T-helper 1 cell (primary cell): ENCODE measurements around the gene STARD3.

Source experiments
- DNase-seq, 5 donors: peaks; one replicate each; pipeline ENCODE4 v3.0.0-alpha.2; 2012 to 2020

The STARD3 gene

DNA sequence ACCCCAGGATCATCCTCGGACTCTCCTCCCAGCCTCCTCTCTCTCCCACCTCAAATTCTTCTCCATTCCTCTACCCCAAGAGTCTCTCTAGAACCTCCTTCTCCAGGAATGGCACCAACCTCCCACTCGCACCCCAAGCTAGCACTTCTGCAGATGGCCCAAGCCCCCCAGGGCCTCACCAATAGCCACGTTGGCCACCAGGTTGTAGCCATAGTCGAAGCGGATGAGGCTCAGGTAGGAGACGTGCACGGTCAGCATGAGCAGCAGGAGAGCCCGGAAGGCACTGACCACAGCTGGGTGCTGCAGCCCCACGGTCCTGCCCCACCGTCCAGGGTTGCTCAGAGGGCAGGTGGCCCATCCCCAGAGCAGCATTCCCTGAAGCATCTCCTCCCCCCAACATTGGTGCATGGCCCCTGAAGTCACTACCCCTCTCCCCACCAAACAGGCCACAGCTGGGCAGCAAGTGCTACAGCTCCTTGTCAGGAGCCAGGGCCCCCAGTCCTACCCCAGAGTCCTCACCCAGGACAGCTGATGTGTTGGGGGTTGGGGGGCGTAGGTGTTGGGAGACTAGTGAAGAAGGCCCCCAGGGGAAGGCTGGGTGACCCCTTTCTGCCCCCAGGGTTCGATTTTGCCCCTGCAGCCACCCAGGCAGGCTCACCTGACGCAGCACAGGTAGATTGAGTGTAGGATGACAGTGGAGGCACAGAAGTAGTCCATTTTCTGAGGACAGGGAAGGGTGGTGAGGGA lies 36.6 kb downstream of the STARD3 start:
- DNase-seq = no peak

DNA sequence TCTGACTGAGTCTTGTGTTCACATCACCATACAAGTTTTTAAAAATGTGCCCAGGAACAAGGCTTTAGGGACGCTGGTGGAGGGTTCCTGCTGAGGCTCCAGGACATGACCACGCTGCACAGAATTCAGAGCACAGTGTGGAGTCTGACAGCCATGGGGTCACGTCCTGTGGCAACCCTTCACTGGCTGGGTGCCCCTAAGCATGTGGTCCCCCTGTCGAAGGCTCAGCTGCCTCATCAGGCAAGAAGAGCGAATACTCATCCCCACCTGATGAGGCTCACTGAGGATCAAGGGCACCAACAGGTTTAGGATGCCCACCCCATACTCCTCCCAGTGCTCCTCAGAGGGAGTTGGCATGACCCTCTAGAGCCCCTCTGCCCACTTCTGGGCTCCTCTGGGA lies 37.2 kb downstream of the STARD3 start:
- no peak for DNase-seq

DNA sequence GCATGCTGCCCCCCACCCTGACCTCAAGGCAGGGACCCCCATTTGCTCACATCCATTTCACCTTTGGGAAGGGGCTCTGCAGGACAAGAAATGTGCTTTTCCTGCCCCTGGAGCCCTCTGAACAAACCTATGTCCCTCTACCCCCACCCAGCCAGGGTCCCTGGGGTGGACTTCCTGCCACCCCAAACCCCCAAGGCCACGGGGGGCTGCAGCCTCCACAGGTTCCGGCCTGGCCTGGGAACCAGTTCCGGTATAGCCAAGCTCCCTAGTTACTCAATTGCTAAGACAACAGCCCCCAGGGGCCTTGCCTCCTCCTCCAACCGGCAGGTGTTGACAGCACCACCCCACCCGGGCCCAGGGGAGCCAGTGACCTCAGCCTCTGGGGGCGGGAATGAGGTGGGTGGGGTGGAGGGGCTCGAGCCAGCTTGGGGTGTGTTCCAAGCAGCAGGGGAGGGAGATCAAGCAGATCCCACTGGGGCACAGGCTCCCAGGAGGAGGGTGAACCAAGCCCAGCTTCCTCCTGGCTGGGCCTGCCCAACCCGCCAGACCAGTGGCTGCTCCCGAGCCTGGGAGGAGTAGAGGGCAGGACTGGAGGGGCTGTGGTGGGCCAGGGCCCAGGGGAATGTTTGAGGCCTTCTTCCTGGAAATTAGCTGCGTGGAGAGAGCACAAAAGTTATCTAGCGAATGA lies 37.9 kb downstream of the STARD3 start:
- no peak for DNase-seq

DNA sequence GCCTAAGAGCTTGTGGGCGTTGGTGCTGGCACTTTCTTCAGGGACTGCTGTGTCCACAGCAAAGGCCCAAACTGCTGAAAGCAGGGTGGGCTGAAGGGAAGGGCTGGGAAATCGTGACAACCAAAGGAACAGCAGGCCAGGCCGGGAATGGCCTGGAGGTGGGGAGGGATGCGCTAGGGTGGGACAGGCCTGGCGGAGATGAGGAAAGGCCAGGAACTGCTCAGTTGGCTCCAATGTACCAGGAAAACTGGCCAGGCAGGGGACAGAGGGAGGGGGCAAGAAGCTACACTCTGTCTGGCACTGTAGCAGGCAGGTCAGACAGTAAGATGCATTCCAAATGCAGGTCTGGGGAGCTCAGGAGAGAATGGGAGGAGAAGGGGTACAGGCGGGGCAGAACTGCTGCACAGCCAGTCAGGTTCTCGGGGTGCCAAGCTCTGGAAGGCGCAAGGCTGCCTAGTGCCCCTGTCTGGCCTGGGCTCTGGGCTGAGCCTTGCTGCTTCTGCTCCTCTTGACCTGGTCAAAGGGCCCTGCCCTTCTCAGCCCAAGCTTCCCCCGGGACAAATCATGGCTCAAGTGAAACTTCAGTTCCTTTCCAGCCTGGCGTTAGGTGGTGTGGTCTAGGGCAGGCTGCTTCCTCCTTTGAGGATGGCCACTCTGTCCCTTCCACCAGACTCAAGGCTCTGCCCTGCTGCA lies 38.6 kb downstream of the STARD3 start:
- no peak for DNase-seq

DNA sequence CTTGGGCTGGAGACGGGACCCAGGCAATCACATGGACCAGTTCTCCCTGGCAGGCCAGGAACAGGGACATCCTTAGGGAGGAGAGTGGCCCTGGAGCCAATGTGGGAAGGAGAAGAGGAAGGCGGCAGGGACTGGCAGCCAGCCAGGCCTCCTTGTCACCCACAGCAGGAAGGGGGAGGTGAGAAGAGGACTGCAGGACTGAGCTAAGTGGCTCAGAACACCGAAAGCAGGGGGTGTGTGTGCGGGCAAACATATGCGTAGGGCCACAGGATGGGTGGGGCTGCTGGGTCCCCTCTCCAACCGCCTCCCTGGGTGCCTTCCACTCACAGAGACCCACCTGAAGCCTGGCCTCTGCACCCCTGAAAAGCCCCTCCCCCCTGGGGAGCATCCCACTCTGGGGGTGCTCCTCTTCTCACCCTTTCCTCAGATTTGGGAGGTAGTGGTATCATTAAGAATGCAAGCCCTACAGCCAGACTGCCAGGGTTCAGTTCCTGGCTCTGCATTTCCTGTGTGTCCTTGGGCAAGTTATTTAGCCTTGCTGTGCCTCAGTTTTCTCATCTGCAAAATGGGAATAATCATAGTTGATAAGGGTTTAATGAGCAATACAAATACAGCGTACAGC lies 39.4 kb downstream of the STARD3 start:
- peak in 2 of 5 donors; percentile 23 to 84 for DNase-seq

DNA sequence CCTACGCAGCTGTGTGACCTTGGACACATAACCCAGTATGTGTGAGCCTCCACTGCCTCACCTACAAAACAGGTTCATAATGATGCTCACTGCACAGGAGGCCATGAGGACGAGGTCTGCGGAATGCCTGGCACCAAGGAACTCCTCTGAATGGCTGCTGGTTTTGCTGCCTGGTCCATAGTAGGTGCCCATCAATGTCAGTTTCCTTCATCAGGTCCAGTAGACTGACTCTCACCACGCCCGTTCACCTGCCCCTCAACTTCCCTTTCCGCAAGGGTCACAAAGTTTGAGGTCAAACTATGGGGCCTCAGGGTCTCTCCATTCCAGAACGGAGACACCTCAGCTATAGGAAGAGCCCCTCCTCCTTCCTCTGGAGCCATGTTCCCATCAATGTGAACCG lies 40.1 kb downstream of the STARD3 start:
- DNase-seq = no peak

DNA sequence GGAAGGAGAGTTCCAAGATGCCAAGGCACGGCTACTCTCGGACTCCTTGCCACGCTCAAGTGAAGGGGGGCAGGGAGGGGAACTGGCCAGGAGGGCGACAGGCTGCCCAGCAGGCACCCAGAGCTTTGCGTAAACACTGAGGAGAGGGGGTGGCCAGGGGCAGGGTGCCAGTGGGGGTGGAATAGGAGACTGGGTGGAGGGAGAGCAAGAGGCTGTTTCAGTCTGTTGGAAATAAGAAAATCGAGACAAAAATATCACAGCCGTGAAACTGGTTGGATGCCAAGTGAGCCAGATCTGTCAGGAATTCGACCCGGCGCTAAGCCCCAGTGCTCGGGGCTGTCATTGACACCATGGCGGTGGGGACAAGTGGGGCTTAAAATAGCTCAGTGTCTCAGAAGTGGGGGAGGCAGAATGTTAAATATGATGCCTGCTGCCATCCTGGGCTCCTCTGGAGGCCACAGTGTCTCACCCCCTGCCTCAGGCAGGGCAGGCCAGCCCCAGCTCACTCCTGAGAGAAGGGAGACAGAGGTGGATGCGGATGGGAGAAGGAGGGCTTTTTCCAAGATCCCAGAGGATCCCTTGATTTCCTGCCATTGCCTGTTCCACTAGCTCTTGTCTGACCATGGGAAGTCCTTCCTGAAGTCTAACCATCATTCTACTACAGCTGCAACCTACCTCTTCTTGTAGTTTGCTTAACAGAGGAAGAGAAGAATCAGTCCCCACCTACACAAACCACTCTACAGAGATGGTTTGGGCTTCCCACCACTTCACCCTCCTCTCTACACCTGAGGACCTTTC lies 40.8 kb downstream of the STARD3 start:
- no peak for DNase-seq

DNA sequence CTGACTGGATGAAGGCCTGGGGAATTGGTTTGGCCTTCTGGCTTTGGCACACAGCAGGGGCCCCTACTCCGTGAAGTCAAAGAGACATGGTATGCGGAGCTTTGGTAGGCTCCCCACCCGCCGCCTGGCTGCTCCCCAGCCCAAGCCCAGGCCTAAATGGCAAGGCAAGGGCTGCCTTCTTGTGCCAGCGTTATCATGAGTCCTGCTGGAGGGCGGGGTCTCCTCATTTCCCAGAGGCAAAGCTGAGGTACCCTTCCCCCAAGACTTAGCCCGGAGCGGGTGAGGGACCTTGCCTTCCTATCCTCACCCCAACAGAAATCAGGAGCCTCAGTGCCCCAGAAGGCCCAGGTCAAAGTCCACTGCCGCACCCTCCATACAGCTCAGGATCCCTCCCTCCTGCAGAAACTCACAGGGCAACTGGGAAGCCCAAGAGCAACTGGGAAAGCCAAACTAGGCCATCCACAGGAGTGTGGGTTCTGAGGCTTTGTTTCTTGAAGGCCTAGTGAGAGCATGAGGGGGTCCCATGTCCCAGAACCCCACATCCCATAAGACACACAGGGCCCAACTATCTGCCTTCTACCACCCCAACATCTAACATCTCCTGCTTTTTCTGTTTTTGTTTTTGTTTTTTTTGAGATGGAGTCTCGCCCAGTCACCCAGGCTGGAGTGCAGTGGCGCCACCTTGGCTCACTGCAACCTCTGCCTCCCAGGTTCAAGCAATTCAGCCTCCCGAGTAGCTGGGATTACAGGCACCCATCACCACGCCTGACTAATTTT lies 41.6 kb downstream of the STARD3 start:
- no peak for DNase-seq

DNA sequence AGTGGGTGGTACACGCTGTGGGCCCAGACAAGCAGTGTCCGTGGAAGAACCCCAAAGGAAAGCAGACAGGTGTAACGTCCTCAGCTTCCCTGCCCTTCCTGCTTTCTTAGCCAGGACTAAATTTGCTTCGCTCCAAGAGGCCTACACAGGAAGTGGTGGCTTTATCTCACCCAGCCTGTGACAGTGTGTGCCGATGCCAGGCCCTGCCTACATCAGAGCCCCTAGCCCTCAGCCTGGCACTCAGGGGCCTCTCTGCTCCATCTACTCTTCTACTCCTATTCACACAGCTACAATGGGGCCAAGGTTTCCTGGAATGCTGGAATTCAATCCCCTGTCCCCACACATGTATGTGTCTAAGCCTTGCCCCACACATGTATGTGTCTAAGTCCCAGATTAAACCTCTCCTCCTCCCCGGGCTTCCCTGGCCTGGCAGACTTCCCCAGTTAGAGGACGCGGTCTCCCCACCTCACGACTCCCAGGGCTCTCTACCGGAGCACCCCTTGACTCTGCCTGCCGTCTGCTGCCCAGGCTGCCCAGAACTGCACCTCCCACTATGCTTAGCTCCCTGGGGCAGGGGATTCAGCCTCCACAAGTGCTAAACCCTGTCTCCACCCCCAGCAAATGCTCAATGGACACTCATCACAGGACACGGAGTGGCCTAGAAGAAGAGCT lies 42.7 kb downstream of the STARD3 start:
- peak in 2 of 5 donors; percentile 37 to 69 for DNase-seq

DNA sequence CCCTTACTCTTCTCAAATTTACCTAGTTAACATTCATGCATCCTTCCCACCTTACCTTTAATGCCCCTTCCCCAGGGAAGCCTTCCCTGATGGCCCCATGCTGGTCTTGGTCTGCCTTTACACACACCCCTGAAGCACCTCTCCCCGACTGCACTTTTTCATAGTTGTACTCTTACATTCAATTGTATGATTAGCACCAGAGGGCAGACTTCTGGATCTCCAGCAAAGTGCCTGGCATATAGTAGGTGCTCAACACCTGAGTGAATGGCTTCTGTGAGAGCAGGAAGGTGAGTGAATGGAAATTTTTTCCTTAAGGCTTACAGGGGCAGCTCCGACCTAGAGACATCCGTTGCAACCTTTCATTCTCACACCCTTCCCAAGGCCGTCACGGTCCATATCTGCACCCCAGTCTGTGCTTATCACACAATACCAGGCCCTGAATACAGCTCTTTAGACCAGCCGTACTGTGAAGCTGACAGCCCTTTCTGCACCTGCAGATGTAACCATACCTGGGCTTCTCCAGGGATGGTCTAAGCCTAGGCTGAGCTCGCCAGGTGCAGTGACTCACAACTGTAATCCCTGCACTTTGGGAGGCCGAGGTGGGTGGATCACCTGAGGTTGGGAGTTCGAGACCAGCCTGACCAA lies 46.5 kb downstream of the STARD3 start:
- no peak for DNase-seq

DNA sequence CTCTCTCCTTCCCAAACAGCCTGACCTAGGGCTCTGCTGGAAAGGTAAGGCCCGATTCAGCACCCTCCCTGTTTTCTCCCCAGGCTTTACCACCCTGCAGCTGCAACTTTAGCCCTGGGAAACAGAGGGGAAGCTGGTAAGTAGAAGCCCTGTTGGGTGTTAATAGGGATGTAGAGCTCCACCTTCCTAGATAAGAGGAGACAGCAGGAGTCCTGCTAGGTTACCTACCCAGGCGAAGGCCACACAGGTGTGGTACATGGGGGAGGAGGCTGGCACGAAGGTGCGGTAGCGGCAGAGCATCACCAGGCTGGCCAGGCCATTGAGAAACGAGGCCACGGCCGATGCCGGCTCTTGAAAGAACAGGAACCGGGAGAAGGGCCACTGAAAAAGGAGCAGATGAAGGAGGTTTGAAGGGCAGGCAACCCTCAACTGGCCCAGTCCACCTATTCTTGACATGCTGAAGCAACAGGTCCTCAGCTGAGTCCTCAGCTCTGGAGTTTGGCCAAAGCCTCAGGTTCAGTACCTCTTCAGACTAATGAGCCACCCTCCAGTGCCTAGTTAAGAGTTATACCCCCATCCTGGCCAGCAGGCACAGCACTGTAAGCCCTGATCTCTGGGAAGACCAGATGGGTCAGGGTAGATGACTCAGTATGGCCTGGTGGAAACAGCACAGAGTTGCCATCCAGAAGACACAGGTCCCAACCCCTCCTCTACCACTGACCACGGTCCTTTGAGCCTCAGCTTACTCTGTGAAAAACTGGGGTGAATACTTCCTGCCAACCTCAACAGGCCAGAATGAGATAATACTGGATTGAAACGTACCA lies 47.6 kb downstream of the STARD3 start:
- no peak for DNase-seq

DNA sequence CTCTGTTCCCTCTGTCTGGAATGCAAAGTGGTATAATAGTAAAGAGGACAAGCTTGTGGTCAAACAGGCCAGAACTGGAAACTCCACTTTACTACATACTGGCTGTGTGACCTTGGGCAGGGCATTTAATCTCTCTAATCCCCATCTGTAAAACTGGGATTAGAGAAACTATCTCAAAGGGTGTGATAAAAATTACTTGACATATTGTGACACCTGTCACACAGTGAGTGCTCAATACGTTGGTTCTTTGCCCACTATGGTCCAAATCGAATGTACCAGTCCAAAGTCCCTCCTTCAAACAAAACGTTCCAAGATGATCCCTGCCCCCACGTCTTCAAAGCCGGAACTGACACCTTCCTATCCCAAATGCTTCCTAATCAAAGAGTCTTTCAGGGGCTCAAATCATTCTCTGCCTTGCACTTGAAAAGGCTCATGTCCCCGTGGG lies 50.2 kb downstream of the STARD3 start:
- DNase-seq = no peak

DNA sequence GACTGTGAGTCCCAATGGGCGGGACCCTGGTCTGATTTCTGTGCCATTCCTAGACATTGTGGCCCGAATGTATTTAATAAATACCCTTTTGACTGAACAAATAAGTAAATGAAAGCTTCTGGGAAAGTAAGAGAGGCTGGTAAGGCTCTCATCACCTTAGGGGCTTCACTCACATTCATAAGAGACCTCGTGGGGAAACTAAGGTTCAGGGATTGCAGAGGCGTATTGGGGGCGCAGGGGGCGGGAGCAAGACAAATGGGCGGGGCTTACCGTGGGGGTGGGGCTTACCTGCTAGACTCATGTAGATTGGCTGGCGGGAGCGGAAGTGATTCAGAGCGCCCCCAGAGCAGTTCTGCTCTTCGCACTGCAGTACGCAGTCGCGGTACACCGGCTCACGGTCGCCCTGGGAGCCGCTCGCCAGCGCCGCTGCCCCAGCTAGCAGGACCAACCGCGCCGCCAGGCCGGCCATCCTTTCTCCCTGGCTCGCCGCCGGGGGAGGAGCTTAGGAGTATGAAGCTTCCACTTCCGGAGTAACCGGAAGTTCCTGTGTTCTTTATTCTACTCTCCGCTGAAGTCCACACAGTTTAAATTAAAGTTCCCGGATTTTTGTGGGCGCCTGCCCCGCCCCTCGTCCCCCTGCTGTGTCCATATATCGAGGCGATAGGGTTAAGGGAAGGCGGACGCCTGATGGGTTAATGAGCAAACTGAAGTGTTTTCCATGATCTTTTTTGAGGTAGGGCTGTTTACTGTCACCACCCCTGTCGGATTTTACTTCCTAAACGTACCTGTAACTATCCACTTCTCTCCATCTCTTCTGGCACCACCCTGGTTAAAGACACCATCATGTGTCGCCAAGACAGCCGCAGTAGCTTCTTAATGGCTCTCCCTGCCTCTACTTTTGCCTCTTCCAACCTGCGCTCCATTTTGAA lies 50.9 kb downstream of the STARD3 start, which contains the start of gene PGAP3:
TSS of gene PGAP3 (minus strand) at position 512 of the 929 bp plus-strand sequence. CDS start at position 469, 43 bp downstream.
- peak; percentile 58 to 90 (median 68) for DNase-seq

DNA sequence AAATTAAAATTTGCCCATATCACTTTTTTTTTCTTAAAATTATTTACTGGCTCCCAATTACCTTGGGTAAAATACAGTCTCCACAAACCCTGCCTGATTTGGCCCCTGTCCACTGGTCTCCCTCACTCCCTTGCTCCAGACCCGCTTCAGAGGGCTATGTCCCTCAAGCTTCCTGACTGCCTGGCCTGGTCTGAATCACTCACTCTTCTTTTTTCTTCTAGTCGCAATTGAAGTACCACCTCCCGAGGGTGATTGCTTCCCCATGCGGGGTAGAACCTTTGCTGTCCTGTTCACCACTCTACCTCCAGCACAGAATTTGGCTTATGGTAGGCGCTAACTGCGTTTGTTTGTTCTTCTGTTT lies 51.5 kb downstream of the STARD3 start:
- no peak for DNase-seq

DNA sequence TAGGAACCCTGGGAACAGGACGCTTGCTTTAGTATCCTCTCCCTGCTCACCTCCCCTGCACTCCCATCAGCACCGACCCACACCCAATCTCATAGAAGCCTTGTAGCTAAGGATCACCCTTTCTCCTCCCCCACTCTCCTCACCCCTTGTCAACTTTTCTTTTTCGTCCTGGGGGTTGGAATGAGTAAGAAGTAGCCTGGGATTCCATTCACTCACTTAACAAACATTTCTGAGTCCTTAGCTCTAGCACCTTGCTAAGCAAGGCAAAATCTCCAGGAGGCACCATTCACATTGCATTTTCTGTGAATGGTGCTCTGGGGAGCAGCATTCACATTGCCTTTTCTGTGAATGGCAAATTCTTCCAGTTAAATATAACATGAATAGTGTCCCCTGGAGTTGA lies 52.0 kb downstream of the STARD3 start:
- DNase-seq = no peak

DNA sequence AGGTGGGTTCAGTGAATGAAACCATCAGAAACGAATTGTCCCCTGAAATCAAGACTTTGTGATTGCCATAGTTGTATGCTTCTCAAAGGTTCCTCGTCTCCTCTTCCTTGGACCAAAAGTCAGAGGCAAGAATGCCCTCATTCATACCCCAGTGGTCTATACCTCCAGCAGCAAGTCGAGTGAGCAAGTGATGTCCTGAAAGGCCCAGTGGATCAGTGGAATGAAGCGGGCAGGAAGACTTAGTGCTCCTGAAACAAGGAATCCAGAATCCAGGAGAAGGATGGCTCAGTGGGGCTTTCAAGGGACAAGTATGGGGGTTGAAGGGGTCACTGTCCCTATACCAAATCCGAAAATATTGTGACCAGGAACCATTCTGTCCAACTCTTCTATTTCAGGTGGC lies 57.6 kb downstream of the STARD3 start:
- DNase-seq = no peak

DNA sequence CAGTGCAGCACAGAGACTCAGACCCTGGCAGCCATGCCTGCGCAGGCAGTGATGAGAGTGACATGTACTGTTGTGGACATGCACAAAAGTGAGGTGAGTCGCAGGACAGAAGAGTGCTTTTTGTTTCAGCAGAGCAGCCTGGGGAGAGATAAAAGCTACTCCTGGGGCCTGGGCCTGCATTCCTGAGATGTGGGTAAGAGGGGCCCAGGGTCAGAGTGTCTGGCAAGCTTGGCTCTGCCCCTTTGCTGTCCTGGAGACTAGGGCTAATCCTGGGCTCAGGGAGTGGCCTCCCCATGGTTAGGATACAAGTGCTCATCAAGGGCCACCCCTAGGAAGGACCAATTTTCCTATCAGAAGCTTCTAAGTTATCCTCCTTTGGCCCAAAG lies 58.1 kb downstream of the STARD3 start:
- no peak for DNase-seq

DNA sequence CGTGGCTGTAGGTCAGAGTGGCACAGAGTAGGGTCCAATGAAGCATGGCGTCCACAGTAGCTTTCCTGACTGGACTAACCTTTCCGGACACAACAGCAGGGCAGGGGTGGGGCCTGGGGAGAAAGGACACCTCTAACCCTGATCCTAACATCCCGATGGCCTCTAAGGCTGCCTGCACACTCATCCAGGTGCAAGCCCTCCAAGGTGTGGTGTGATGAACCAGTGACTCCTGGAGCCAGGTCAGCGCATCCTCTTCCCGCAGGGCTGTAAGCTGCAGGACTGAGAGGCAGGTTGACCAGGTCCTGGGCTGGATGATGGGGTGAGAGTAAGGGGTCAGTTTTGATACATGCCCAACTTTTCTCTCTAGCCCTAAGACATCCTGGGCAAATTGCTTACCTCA lies 59.8 kb downstream of the STARD3 start:
- no peak for DNase-seq
